SU-DHL-6 (cell line): ENCODE data around the gene ITPR1.

Experiments used
- CTCF ChIP-seq: fragments of 200-600 bp; sonication (generic); IDR thresholded peaks from one replicate; pipeline ENCODE4 v1.5.1; 2017; ENCODE audit warnings: antibody characterized with exemption, mild to moderate bottlenecking, low read length, moderate library complexity; ENCODE audit not compliant: insufficient read depth, poor library complexity, severe bottlenecking
- EZH2phosphoT487 ChIP-seq: fragments of 200-600 bp; sonication (generic), shearing (Covaris generic); conservative IDR thresholded peaks from 2 replicates; pipeline ENCODE4 v1.6.1; 2018; ENCODE audit warnings: mild to moderate bottlenecking, antibody characterized with exemption, low read length, moderate library complexity, mixed read lengths

- TF ChIP-seq CTCF (no peak), EZH2phosphoT487 (no peak)
Observed at GRCh38 chr3:4801892-4802291, 308.7 kb downstream of the ITPR1 start.
